ENCODE data around the gene PDGFA.
A peak's percentile ranks its signal among the peaks of the same experiment; 100 is the strongest.

PDGFA gene

GRCh38 chr7:519484-520390, at the start of gene PDGFA:
TSS of gene PDGFA (minus strand) at chr7:519846. CDS start at chr7:519001, 845 bp downstream.
- Histone ChIP-seq H3K9me3 (ENCODE audit: control insufficient read depth, insufficient read depth, low read length) (no peaks in the 10 kb centered on the region), H3K9ac (ENCODE audit: low read depth, low read length) (peak within 1 kb of the TSS; percentile 24), H3K4me3 (ENCODE audit: low read depth, low read length) (peak within 1 kb of the TSS; percentile 63), H3K4me1 (ENCODE audit: control insufficient read depth, insufficient read depth, low read length) (peaks cover 6% of the 10 kb centered on the region), H3K27me3 (ENCODE audit: control insufficient read depth, insufficient read depth, low read length) (peaks cover 45% of the 10 kb centered on the region), H3K36me3 (ENCODE audit: control insufficient read depth, insufficient read depth, low read length) (no peaks in the 10 kb centered on the region)

GRCh38 chr7:568031-568951, 48.6 kb upstream of the PDGFA start:
- Histone ChIP-seq H3K9ac (ENCODE audit: low read depth, low read length) (no peak overlapping the region), H3K9me3 (ENCODE audit: control insufficient read depth, insufficient read depth, low read length) (no peaks in the 10 kb centered on the region), H3K4me3 (ENCODE audit: low read depth, low read length) (no peak overlapping the region), H3K4me1 (ENCODE audit: control insufficient read depth, insufficient read depth, low read length) (no peaks in the 10 kb centered on the region), H3K27me3 (ENCODE audit: control insufficient read depth, insufficient read depth, low read length) (no peaks in the 10 kb centered on the region), H3K36me3 (ENCODE audit: control insufficient read depth, insufficient read depth, low read length) (no peaks in the 10 kb centered on the region)

- Histone ChIP-seq H3K36me3 (ENCODE audit: control insufficient read depth, insufficient read depth, low read length) (no peaks in the 10 kb centered on the region), H3K9ac (ENCODE audit: low read depth, low read length) (no peak overlapping the region), H3K9me3 (ENCODE audit: control insufficient read depth, insufficient read depth, low read length) (no peaks in the 10 kb centered on the region), H3K27me3 (ENCODE audit: control insufficient read depth, insufficient read depth, low read length) (no peaks in the 10 kb centered on the region), H3K4me1 (ENCODE audit: control insufficient read depth, insufficient read depth, low read length) (no peaks in the 10 kb centered on the region), H3K4me3 (ENCODE audit: low read depth, low read length) (no peak overlapping the region)
Observed at GRCh38 chr7:567305-567883, 47.7 kb upstream of the PDGFA start.

- Histone ChIP-seq H3K9me3 (ENCODE audit: control insufficient read depth, insufficient read depth, low read length) (no peaks in the 10 kb centered on the region), H3K36me3 (ENCODE audit: control insufficient read depth, insufficient read depth, low read length) (no peaks in the 10 kb centered on the region), H3K4me3 (ENCODE audit: low read depth, low read length) (no peak overlapping the region), H3K4me1 (ENCODE audit: control insufficient read depth, insufficient read depth, low read length) (no peaks in the 10 kb centered on the region), H3K27me3 (ENCODE audit: control insufficient read depth, insufficient read depth, low read length) (no peaks in the 10 kb centered on the region), H3K9ac (ENCODE audit: low read depth, low read length) (no peak overlapping the region)
Observed at GRCh38 chr7:566100-566499, 46.5 kb upstream of the PDGFA start.

- Histone ChIP-seq H3K36me3 (ENCODE audit: control insufficient read depth, insufficient read depth, low read length) (no peaks in the 10 kb centered on the region), H3K4me3 (ENCODE audit: low read depth, low read length) (no peak overlapping the region), H3K9ac (ENCODE audit: low read depth, low read length) (no peak overlapping the region), H3K4me1 (ENCODE audit: control insufficient read depth, insufficient read depth, low read length) (no peaks in the 10 kb centered on the region), H3K9me3 (ENCODE audit: control insufficient read depth, insufficient read depth, low read length) (no peaks in the 10 kb centered on the region), H3K27me3 (ENCODE audit: control insufficient read depth, insufficient read depth, low read length) (no peaks in the 10 kb centered on the region)
Observed at GRCh38 chr7:564176-564865, 44.7 kb upstream of the PDGFA start.

- Histone ChIP-seq H3K27me3 (ENCODE audit: control insufficient read depth, insufficient read depth, low read length) (no peaks in the 10 kb centered on the region), H3K9me3 (ENCODE audit: control insufficient read depth, insufficient read depth, low read length) (no peaks in the 10 kb centered on the region), H3K4me1 (ENCODE audit: control insufficient read depth, insufficient read depth, low read length) (no peaks in the 10 kb centered on the region), H3K36me3 (ENCODE audit: control insufficient read depth, insufficient read depth, low read length) (no peaks in the 10 kb centered on the region), H3K4me3 (ENCODE audit: low read depth, low read length) (no peak overlapping the region), H3K9ac (ENCODE audit: low read depth, low read length) (no peak overlapping the region)
Observed at GRCh38 chr7:563629-564170, 44.1 kb upstream of the PDGFA start.

- Histone ChIP-seq H3K9ac (ENCODE audit: low read depth, low read length) (no peak overlapping the region), H3K4me3 (ENCODE audit: low read depth, low read length) (no peak overlapping the region), H3K4me1 (ENCODE audit: control insufficient read depth, insufficient read depth, low read length) (no peaks in the 10 kb centered on the region), H3K9me3 (ENCODE audit: control insufficient read depth, insufficient read depth, low read length) (no peaks in the 10 kb centered on the region), H3K36me3 (ENCODE audit: control insufficient read depth, insufficient read depth, low read length) (no peaks in the 10 kb centered on the region), H3K27me3 (ENCODE audit: control insufficient read depth, insufficient read depth, low read length) (no peaks in the 10 kb centered on the region)
Observed at GRCh38 chr7:562789-563628, 43.4 kb upstream of the PDGFA start.

- no peak overlapping the region for H3K9ac ChIP-seq (ENCODE audit: low read depth, low read length)
- H3K36me3 ChIP-seq (ENCODE audit: control insufficient read depth, insufficient read depth, low read length), result peaks cover 3% of the 10 kb centered on the region
- no peaks in the 10 kb centered on the region for H3K9me3 ChIP-seq (ENCODE audit: control insufficient read depth, insufficient read depth, low read length)
- no peaks in the 10 kb centered on the region for H3K27me3 ChIP-seq (ENCODE audit: control insufficient read depth, insufficient read depth, low read length)
- H3K4me1 ChIP-seq (ENCODE audit: control insufficient read depth, insufficient read depth, low read length), result no peaks in the 10 kb centered on the region
- no peak overlapping the region for H3K4me3 ChIP-seq (ENCODE audit: low read depth, low read length)
Observed at GRCh38 chr7:562374-562675, 42.7 kb upstream of the PDGFA start.

GRCh38 chr7:561631-562373, 42.2 kb upstream of the PDGFA start:
- H3K4me1 ChIP-seq (ENCODE audit: control insufficient read depth, insufficient read depth, low read length), result no peaks in the 10 kb centered on the region
- peaks cover 3% of the 10 kb centered on the region for H3K36me3 ChIP-seq (ENCODE audit: control insufficient read depth, insufficient read depth, low read length)
- H3K9ac ChIP-seq (ENCODE audit: low read depth, low read length), result no peak overlapping the region
- no peaks in the 10 kb centered on the region for H3K9me3 ChIP-seq (ENCODE audit: control insufficient read depth, insufficient read depth, low read length)
- no peak overlapping the region for H3K4me3 ChIP-seq (ENCODE audit: low read depth, low read length)
- no peaks in the 10 kb centered on the region for H3K27me3 ChIP-seq (ENCODE audit: control insufficient read depth, insufficient read depth, low read length)

GRCh38 chr7:560966-561630, 41.5 kb upstream of the PDGFA start:
- Histone ChIP-seq H3K4me3 (ENCODE audit: low read depth, low read length) (no peak overlapping the region), H3K36me3 (ENCODE audit: control insufficient read depth, insufficient read depth, low read length) (peaks cover 3% of the 10 kb centered on the region), H3K27me3 (ENCODE audit: control insufficient read depth, insufficient read depth, low read length) (no peaks in the 10 kb centered on the region), H3K9me3 (ENCODE audit: control insufficient read depth, insufficient read depth, low read length) (no peaks in the 10 kb centered on the region), H3K4me1 (ENCODE audit: control insufficient read depth, insufficient read depth, low read length) (no peaks in the 10 kb centered on the region), H3K9ac (ENCODE audit: low read depth, low read length) (no peak overlapping the region)

Data from iPS-15b (cell line).